Subcutaneous adipose tissue (tissue), 4 donors: ENCODE measurements around the gene UBR3. TPM values are rescaled to one million over a fixed set of nuclear protein-coding genes. Genes with fewer than 3 reads are reported as not detected.

Experiments used
- total RNA-seq, 4 donors: library from RNA; depleted of rRNA; stranded (reverse); fragments of >200 nt; gene quantifications; one replicate each; pipeline ENCODE4 v1.1.0, GENCODE V29; 2016
- TF ChIP-seq, protein P1 (sequence below): fragments of 450-650 bp; IDR thresholded peaks from one replicate; pipeline ENCODE4 v1.5.1; 2016; ENCODE audit warnings: low read depth, mild to moderate bottlenecking, control low read depth, antibody characterized with exemption, moderate library complexity

The UBR3 gene
- total RNA-seq, 4 donors from 2014 or later, result 80.7 to 128 (median 101) TPM

DNA sequence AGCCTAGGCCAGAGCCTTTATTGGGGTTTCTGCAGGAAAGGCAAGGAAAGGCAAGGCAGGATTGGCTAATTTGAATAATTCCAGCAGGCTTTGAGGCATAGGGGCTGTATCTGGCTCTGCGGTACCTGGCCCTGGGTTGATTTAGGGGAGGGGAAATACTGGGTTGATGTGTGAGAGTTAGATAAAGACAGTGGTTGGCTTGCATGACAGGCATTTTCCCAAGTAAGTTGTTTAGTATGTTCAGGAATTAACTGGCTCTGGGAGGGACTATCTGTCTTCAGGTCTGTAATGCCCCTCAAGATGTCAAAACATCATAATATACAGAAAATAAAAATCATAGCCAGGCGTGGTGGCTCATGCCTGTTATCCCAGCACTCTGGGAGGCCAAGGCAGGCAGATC, 98.7 kb downstream of the UBR3 start:
- TF ChIP-seq, protein P1, sequence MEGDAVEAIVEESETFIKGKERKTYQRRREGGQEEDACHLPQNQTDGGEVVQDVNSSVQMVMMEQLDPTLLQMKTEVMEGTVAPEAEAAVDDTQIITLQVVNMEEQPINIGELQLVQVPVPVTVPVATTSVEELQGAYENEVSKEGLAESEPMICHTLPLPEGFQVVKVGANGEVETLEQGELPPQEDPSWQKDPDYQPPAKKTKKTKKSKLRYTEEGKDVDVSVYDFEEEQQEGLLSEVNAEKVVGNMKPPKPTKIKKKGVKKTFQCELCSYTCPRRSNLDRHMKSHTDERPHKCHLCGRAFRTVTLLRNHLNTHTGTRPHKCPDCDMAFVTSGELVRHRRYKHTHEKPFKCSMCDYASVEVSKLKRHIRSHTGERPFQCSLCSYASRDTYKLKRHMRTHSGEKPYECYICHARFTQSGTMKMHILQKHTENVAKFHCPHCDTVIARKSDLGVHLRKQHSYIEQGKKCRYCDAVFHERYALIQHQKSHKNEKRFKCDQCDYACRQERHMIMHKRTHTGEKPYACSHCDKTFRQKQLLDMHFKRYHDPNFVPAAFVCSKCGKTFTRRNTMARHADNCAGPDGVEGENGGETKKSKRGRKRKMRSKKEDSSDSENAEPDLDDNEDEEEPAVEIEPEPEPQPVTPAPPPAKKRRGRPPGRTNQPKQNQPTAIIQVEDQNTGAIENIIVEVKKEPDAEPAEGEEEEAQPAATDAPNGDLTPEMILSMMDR, result no peak

DNA sequence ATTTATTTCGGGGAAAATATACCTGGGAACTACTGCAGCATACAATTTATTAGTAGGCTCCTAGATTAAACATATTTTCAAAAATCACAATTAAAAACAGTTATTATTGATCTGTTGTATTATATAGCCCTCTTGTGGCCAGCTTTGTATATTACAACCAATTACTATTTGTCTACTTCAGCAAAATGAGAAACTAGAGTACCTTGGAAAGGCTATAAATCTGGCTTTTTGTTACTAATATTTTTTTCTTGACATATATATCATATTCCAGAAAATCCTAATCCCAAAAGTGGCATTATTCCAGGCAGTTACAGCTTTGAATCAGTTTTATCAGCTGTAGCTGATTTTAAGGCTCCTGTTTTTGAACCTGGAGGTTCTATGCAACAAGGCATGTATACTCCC, 101.2 kb downstream of the UBR3 start:
- TF ChIP-seq, protein P1, result no peak

- TF ChIP-seq, protein P1, result no peak
Observed at GRCh38 chr2:169933124-169933711, 106.0 kb downstream of the UBR3 start.

- TF ChIP-seq, protein P1, result no peak
Observed at GRCh38 chr2:169945515-169945914, 118.3 kb downstream of the UBR3 start.

DNA sequence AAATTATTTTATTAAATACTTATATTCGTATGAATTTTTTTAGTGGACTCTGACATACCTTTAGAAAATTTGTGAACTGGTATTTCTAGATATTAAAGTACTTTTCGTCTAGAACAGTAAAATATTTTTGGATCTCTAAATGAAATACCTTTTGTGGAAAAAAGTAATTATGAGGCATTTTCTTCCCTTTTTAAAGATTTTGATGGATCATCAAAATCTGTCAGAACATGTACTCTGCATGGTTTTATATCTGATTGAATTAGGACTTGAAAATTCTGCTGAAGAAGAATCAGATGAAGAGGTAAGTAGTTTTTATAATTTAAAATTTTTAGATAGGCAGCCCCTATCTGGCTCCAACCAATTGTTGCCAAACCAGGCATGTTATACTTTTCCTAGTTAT, 118.8 kb downstream of the UBR3 start:
- TF ChIP-seq, protein P1, result no peak

- TF ChIP-seq, protein P1, result no peak
Observed at GRCh38 chr2:169946546-169946945, 119.3 kb downstream of the UBR3 start.

- TF ChIP-seq, protein P1, result no peak
Observed at GRCh38 chr2:169955940-169956339, 128.7 kb downstream of the UBR3 start.
